Transverse colon (tissue), 4 donors: Measurements from ENCODE around the gene ISG20.

ENCODE experiments used
- EP300 ChIP-seq: sonication (generic); formaldehyde crosslinking; IDR thresholded peaks from one replicate; pipeline ENCODE4 v1.6.1; 2017; ENCODE audit warnings: antibody characterized with exemption, low read depth
- POLR2A ChIP-seq: fragments of 450-650 bp; IDR thresholded peaks from one replicate; pipeline ENCODE4 v1.6.1; 2016; ENCODE audit warnings: antibody characterized with exemption, mild to moderate bottlenecking, moderate library complexity
- POLR2AphosphoS5 ChIP-seq, 3 donors: sonication (generic); formaldehyde crosslinking; IDR thresholded peaks; one replicate each; pipeline ENCODE4 v1.6.1; 2016; ENCODE audit warnings: antibody characterized with exemption in 3 of 3
- TF ChIP-seq, protein P1 (sequence below), 5 experiments: fragments of 200-600 bp in 3 of 5; fragments of 450-650 bp in 2 of 5; sonication (generic) in 3 of 5; IDR thresholded peaks; 1 replicate in 2 of 5; 2 replicates in 3 of 5; pipeline ENCODE4 v1.5.1; 2016 to 2017; ENCODE audit warnings: antibody characterized with exemption in 5 of 5, inconsistent platforms in 3 of 5, mild to moderate bottlenecking in 2 of 5, moderate library complexity in 1 of 5

DNA sequence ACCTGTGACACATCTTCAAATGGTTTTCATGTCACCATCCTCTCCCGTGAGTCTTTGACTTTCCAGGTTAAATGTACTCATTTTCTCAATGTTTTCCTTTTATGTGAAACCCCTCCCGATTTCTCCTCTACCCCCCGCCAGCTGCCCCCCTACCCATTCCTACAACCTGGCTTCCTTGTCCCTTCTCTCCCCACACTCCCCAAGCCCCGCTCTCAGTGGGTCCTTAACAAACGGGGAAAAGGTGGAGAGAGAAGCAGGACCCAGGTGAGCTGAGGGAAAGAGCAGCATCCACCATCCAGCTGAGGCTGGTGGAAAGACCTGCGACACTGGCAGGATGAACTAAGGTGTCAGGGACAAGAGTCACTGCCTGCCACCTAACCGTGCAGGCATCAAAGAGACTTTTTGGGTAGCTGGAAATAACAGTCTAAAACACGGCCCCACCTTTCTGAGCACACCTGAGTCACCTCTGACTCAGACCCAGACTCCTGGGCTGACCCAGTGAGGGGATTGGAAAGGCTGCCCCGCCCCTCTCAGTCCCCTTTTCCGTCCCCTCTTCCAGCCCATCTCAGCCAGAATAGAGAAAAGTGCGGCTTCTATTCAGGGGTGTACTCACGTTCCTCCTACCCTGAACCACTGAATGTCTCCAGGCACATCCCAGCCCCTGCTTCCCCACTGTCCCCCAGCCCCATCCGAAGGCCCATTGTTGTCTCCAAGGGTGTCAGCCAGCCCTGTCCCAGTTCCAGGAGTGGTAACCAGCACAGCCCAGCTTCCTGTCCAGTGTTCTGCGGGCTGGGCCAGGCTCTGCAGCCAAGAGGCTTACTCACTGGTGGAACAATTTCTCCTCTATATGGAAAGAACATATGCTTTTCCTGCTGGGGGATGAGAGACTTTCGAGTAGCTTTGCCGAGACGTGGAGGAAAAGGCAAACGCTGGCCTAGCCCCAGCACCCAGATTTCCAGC is 20.4 kb downstream of the ISG20 start:
- TF ChIP-seq POLR2AphosphoS5 (IDR thresholded peaks at IDR 0.05) (no peak), POLR2A (no peak), EP300 (no peak)
- TF ChIP-seq, protein P1, sequence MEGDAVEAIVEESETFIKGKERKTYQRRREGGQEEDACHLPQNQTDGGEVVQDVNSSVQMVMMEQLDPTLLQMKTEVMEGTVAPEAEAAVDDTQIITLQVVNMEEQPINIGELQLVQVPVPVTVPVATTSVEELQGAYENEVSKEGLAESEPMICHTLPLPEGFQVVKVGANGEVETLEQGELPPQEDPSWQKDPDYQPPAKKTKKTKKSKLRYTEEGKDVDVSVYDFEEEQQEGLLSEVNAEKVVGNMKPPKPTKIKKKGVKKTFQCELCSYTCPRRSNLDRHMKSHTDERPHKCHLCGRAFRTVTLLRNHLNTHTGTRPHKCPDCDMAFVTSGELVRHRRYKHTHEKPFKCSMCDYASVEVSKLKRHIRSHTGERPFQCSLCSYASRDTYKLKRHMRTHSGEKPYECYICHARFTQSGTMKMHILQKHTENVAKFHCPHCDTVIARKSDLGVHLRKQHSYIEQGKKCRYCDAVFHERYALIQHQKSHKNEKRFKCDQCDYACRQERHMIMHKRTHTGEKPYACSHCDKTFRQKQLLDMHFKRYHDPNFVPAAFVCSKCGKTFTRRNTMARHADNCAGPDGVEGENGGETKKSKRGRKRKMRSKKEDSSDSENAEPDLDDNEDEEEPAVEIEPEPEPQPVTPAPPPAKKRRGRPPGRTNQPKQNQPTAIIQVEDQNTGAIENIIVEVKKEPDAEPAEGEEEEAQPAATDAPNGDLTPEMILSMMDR (IDR thresholded peaks at IDR 0.05), result no peak
